ENCODE data around the gene GPR84.

DNA sequence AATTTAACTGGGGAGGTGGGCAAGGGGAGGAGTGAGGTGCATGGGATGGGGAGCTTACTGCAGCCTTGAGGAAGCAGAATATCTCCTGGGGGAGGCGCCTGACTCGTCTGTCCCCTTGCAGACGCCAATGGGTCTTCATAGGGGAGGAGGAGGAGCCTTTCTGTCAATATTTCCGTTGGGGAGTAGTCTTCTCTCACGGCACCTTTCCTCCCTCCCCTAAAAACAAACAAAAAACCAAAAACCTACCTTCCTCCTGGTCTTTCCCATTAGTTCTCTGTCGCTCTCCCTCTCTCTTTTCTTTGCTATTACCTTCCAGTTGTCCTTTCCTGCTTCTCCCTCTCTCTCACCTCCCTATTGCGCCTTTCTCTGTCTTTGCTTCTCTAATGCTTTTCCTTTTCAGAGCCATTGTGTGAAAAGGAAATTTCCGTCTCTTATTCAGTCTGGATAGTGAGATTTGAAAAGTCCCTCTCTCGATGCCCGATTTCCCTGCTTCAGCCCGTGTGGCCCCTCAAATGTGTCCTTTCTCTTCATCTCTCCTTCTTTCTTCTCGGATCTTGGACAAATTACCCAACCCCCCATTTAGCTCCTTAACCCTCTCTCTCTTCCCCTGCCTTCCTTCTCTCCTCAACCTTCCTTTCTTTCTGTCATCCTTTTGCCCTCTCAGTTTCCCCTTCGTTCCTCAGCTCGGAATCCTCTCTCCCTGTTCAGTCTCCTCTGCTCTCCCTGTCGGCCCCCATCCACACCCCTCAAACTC, 5.9 kb downstream of the GPR84 start:
- peak; percentile 41 for TF ChIP-seq POLR2A (IDR thresholded peaks at IDR 0.05; ENCODE audit: low read length)
- TF ChIP-seq GATA1 (IDR thresholded peaks at IDR 0.05; ENCODE audit: low read depth, low read length), result no peak

Data from erythroblast (primary cell).